HG03159 (cell line): ENCODE data around the gene RPS6KA1.
"Not testable (repeated sequence)": the region's sequence is repeated elsewhere in the genome, so short reads cannot be mapped to it uniquely, and the experiment has no call there.

ENCODE experiments used
- ATAC-seq: cut with Tn5 transposase; IDR thresholded peaks from one replicate; pipeline ENCODE4 v1.9.1; 2021; ENCODE audit warnings: mild to moderate bottlenecking, moderate library complexity; ENCODE audit not compliant: unreplicated experiment

RPS6KA1 gene

DNA sequence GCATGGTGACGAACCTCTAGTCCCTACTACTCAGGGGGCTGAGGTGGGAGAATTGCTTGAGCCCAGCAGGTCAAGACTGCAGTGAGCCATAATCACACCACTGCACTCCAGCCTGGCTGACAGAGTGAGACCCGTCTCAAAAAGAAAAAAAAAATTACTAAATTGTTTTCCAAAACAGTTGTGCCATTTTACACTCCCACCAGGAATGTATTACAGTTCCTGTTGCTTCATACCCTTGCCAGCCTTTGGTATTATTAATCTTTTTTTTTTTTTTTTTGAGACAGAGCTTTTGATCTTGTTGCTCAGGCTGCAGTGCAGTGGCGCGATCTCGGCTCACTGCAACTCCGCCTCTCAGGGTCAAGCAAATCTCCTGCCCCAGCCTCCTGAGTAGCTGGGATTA, 55.9 kb downstream of the RPS6KA1 start:
- ATAC-seq: no peak

DNA sequence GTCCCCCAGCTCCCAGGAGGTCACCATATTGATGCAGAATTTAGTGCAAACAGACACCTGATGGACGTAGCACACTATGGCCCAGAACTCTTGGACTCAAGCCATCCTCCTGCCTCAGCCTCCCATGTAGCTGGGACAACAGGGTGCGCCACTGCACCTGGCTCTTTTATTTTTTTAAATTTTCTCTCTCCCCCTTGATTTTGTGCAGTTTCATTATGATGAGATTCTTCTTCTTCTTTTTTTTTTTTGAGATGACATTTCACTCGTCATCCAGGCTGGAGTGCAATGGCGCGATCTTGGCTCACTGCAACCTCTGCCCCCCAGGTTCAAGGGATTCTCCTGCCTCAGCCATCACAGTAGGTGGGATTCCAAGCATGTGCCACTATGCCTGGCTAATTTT, 63.8 kb downstream of the RPS6KA1 start:
- ATAC-seq: no peak

DNA sequence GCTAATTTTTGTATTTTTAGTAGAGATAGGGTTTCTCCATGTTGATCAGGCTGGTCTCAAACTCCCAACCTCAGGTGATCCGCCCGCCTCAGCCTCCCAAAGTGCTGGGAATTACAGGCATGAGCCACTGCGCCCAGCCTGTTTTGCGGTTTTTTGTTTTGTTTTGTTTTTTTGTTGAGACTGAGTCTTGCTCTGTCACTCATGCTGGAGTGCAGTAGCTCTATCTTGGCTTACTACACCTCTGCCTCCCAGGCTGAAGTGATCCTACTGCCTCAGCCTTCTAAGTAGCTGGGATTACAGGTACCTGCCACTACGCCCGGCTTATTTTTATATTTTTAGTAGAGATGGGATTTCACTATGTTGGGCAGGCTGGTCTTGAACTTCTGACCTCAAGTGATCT, 65.0 kb downstream of the RPS6KA1 start:
- ATAC-seq: not testable (repeated sequence)

DNA sequence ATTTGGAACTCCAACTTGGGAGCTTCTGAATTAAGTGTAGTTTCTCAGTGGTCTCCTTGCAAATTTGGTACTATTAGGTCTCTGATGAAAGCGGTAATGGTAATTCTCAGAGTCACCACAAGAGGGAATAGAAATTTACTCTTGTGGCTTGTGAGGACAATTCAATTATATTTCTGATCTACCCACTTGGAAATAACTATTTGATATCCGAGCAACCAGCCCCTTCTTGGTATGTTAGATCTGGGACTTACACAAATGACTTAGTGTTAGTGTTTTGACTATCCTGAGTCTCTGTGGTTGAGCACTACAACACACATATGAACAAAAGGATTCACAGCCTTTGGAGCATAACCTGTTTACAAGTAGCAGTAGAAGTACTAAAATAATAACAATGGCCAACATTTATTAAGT, 68.1 kb downstream of the RPS6KA1 start:
- ATAC-seq: no peak

DNA sequence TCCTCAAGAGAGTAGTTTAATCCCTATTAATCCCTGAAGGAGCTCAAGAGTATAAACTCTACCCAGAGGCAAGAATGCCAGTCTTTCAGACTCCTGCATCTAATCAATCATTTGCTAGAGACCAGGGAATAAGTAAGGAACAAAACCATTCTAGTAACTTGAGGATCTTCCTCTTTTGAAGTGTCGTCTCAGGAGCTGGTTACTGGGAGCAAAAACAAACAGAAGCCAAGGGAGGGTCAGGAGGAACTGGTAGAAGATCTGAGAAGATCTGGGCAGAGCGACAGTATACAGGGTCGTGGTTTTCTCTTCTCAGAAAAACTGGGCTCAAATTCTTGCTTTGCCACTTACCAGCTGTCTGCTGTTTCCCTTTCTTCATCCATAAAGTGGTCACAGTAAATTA, 69.3 kb downstream of the RPS6KA1 start:
- no peak for ATAC-seq

DNA sequence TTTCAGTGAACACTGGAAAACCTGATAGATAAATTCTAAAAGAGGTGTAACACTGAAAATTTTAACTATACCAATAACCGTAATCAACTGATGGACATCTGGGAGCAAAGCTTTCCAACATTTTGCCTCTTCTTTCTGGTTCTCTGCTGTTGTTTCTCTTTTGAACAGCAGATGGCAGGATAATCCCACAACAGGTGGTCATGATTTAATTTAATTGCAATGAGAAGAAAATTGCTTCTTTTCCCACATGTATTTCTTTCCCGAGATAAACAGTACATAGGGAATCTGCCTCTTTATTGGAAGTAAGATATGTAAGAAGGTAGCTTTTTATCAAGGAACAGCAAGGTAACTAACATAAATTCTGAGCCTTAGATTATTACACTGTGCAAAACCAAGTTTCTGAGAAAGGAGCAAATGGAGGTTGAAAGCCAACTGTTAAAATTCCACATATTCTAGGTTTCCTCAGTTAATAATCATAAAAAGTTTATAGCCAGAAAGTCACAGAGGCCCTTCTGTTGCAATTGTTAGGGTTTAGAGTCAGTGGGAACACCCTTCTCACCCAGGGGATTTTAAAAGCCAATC, 72.9 kb downstream of the RPS6KA1 start:
- ATAC-seq: no peak

DNA sequence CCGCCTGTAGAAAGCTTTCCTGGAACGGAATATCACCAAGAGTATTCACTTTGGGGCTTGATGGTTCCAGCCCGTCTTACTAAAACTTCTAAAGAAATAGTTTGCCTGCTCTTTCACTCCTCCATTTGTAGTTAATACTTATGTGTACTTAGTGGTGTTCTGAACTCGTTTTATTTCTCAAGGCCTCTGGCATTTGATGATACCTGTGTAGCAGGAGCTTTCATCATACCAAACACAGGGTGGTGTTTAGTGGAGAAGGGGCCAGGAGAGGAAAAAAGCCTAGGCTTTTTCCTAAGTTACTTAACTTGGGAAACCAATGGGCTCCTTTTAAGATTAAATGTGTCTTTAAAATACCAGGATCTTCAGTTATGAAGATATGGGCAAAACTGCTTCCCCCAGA, 74.3 kb downstream of the RPS6KA1 start:
- no peak for ATAC-seq

DNA sequence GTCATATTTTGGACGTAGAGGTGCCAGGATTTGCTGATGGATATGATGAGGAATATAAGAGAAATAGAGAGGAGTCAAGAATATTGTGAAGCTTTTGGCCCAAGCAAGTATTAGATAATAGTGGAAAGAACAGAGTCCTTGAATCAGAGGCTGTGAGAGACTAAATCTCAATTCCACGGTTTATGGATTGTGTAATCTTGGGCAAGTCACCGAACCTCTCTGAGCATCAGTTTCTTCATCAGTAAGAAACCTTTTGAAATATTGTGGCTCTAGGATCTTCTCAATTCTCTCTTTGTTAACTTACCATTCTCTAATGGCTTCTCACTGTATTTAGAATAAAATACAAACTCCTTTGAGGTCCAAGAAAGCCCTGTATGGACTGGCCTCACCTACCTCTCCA, 77.6 kb downstream of the RPS6KA1 start:
- no peak for ATAC-seq

DNA sequence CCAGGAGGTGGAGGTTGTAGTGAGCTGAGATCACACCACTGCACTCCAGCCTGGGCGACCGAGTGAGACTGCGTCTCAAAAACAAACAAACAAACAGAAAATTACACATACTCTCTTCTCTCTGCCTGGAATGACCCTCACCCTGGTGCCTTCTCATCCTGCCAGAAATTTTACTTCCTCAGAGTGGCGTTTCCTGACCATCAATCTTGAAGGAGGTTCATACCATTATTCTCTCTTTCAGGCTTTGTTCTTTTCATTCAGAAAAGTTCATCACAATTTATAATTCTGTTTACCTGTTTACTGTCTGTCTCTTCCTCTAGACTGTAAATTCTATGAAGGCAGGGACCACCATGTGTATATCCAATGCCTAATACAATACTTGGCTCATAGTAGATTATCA, 79.3 kb downstream of the RPS6KA1 start:
- no peak for ATAC-seq

DNA sequence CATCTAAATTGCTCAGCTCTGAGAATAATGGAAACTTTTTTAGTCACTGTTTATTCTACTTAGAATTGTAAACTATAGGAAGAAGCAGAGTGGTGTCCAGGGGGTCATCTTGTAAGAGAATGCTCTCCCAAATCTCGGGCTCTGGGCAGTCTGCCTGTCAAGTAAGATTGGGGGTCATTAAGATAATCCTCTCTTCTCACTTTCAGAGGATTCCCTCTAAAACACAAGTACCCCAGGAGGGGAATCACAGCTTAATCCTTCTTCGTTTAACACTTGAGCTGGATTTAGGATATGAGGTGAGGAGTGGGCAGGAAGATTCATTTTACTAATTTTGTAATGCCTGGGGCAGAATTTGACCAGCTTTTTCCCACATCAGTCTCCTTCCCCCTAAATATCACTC, 81.2 kb downstream of the RPS6KA1 start:
- ATAC-seq: no peak

DNA sequence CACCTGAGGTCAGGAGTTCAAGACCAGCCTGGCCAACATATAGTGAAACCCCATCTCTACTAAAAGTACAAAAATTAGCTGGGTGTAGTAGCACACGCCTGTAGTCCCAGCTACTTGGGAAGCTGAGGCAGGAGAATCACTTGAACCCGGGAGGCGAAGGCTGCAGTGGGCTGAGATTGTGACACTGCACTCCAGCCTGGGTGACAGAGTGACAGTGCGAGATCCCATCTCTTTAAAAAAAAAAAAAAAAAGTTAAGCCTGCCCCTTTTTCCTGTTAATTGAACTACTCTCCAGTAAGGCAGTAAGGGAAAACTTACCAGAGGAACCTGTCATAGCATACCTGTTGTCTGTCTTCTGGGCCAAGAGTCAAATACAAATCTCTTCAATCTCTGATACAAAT, 83.1 kb downstream of the RPS6KA1 start:
- not testable (repeated sequence) for ATAC-seq

DNA sequence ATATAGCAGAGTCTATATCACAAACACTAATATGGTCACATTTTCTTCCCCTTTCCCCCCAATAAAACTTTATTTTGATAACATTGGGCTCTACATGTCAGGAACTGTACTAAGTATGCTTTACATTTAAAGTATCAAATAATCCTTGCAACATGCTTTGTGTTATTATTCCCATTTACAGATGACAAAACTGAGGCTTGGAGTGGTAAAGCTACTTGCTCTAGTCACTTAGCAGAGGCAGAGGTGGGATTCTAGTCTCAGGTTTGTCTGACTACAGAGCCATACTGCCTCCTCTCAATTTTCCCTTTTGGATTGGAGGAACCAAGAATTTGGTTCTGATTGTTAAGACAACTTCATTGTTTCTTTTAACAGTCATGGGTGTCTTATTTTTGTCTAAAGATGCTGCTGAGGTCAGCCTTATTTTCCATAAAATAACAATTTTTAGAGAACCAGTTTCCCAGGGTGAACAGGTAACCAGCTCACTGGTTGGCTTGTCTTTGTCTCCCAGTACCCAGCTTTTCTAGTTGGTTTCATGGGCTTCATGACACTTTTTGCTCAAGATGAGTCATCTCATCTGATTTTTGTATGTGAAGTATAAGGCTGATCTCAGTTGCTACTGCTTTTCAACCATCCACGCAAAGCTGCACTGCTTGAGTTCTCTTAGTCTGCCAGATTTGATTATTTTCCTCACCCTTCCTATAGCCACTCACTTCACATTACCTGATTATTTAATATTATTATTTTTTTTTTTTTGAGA, 85.3 kb downstream of the RPS6KA1 start:
- no peak for ATAC-seq

DNA sequence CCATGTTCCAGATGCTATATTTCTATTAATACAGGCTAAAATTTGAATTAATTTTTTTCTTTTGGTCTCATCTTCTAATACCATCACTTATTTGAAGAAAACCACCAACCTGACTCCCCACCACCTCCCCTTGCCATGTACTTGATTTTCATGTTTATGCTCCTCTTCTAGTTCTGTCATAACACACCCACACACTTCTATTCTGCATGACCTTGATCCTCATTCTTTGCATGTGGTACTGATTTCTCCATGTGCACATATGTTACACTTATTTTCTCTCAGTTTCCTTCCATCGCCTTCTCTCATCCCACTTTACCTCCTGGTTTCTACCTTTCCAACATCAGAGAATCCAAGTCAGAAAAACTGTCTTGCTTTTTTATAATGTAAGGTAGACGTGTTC, 87.3 kb downstream of the RPS6KA1 start:
- no peak for ATAC-seq

DNA sequence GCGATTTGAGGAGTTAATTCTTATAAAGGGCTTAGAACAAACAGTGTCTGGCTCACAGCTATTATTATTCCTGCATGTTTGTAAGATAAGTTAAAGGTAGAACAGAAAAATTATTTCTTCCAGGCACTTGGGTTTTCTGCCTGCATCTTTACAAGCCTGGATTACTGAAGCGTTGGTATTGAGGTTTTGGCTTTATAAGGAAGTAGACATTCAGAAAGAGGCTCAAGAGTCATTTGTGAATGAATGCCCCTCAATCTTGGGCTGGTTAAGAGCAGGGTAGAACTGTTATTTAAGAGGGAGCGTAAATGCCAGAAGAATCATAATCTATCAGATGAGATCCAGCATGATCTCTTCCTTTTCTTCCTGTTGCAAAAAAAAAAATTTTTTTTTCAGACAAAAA, 89.0 kb downstream of the RPS6KA1 start:
- no peak for ATAC-seq
